ENCODE data around the gene TMEM61.

Gene TMEM61

DNA sequence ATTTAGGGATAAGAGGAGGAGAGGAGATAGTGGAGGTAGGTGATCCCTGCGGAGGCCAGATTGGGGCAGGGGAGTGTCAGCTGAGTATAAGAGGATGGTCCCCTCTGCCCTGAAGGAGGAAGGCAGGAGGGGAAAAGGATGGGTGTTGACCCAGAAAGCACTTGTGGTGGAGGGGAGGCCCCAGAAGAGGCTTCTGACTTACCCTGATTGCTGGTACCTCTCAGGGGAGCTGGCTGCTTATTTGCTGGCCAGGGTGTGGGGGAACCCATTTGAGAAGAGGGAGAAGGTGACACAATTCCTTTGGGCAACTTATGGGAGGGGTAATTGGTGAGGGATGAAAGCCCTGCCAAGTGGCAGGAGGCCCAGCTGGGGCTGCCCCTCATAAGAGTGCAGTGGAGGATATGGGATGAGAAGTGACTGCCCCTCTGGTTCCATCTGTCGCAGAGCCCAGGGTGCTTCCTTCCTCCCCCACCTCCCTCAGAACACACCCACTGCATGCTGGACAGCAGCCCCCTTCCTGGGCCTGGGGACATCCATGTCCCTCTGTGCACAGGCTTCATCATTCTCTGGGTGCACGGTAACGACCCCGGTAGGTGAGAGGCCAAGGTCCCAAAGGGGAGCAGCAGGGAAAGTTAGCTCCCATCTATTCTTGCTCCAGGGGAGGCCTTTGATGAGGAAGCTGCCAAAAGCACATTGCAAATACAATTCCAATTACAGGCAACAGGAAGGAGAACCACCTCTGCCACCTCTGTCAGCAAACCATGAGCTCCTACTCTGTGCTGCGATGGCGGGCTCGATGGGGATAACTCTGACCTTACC is 57.5 kb downstream of the TMEM61 start:
- H2AFZ ChIP-seq (ENCODE audit: low read depth, low read length, severe bottlenecking), result no peak overlapping the region
- H3K9me3 ChIP-seq (ENCODE audit: insufficient read depth, low read length), result no peaks in the 10 kb centered on the region
- no peak overlapping the region for H3K4me2 ChIP-seq (ENCODE audit: low read depth, low read length, poor library complexity, severe bottlenecking)
- no peaks in the 10 kb centered on the region for H3K9me2 ChIP-seq (replicated peaks; ENCODE audit: insufficient read depth, low read length)
- H3K27ac ChIP-seq (ENCODE audit: low read depth, low read length), result no peak overlapping the region
- TF ChIP-seq, protein P1, sequence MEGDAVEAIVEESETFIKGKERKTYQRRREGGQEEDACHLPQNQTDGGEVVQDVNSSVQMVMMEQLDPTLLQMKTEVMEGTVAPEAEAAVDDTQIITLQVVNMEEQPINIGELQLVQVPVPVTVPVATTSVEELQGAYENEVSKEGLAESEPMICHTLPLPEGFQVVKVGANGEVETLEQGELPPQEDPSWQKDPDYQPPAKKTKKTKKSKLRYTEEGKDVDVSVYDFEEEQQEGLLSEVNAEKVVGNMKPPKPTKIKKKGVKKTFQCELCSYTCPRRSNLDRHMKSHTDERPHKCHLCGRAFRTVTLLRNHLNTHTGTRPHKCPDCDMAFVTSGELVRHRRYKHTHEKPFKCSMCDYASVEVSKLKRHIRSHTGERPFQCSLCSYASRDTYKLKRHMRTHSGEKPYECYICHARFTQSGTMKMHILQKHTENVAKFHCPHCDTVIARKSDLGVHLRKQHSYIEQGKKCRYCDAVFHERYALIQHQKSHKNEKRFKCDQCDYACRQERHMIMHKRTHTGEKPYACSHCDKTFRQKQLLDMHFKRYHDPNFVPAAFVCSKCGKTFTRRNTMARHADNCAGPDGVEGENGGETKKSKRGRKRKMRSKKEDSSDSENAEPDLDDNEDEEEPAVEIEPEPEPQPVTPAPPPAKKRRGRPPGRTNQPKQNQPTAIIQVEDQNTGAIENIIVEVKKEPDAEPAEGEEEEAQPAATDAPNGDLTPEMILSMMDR (IDR thresholded peaks at IDR 0.05; ENCODE audit: insufficient read depth, low read length, poor library complexity, severe bottlenecking), result no peak
- no peak for TF ChIP-seq EZH2phosphoT487 (conservative IDR thresholded peaks at IDR 0.05; ENCODE audit: low read length)
- no peaks in the 10 kb centered on the region for H3K79me2 ChIP-seq (ENCODE audit: insufficient read depth, low read length)
- H4K20me1 ChIP-seq (ENCODE audit: low read depth, low read length), result no peaks in the 10 kb centered on the region
- no peaks in the 10 kb centered on the region for H3K36me3 ChIP-seq (ENCODE audit: low read length)
- H3K4me3 ChIP-seq (ENCODE audit: insufficient read depth, low read length, poor library complexity, severe bottlenecking), result no peak overlapping the region
- H3F3A ChIP-seq (ENCODE audit: insufficient read depth), result no peaks in the 10 kb centered on the region
- H3K9ac ChIP-seq (ENCODE audit: low read length), result no peak overlapping the region
- no peaks in the 10 kb centered on the region for H3K27me3 ChIP-seq (ENCODE audit: low read length)

DNA sequence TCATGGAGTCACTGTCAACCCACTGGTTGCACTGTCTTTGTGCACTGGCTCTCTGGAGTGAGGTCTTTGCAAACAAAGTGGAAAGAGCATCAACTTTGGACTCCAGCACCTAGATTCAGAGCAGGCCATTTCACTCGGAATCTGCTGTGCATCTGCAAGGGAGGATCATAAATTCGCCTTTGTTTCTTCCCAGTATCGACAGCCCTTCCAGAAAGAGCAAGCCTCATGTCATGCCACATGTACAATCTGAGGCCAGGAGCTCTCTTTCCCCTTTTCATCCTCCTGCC is 58.1 kb downstream of the TMEM61 start:
- Histone ChIP-seq H3F3A (ENCODE audit: insufficient read depth) (no peaks in the 10 kb centered on the region), H3K27ac (ENCODE audit: low read depth, low read length) (no peak overlapping the region), H3K9me2 (replicated peaks; ENCODE audit: insufficient read depth, low read length) (no peaks in the 10 kb centered on the region), H2AFZ (ENCODE audit: low read depth, low read length, severe bottlenecking) (no peak overlapping the region), H3K4me3 (ENCODE audit: insufficient read depth, low read length, poor library complexity, severe bottlenecking) (no peak overlapping the region), H3K4me2 (ENCODE audit: low read depth, low read length, poor library complexity, severe bottlenecking) (no peak overlapping the region), H4K20me1 (ENCODE audit: low read depth, low read length) (no peaks in the 10 kb centered on the region), H3K36me3 (ENCODE audit: low read length) (no peaks in the 10 kb centered on the region), H3K79me2 (ENCODE audit: insufficient read depth, low read length) (no peaks in the 10 kb centered on the region), H3K27me3 (ENCODE audit: low read length) (no peaks in the 10 kb centered on the region), H3K9ac (ENCODE audit: low read length) (no peak overlapping the region), H3K9me3 (ENCODE audit: insufficient read depth, low read length) (no peaks in the 10 kb centered on the region)
- TF ChIP-seq EZH2phosphoT487 (conservative IDR thresholded peaks at IDR 0.05; ENCODE audit: low read length), result no peak
- TF ChIP-seq, protein P1 (IDR thresholded peaks at IDR 0.05; ENCODE audit: insufficient read depth, low read length, poor library complexity, severe bottlenecking), result no peak

DNA sequence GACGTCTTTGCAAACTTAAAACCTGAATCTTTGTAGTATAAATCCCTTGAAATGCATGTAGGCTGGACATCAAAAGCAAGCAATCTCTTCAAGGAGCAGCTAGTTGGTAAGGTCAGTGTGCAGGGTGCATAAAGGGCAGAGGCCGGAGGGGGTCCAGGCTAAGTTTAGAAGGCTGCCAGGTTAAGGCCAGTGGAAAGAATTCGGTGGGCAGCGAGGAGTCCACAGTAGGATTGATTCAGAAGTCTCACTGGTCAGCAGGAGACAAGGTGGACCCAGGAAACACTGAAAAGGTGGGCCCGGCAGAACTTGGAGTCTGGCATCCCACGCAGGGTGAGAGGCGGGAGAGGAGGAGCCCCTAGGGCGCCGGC is 58.5 kb downstream of the TMEM61 start:
- no peaks in the 10 kb centered on the region for H4K20me1 ChIP-seq (ENCODE audit: low read depth, low read length)
- no peaks in the 10 kb centered on the region for H3K79me2 ChIP-seq (ENCODE audit: insufficient read depth, low read length)
- no peak overlapping the region for H3K4me3 ChIP-seq (ENCODE audit: insufficient read depth, low read length, poor library complexity, severe bottlenecking)
- H3K9me3 ChIP-seq (ENCODE audit: insufficient read depth, low read length), result no peaks in the 10 kb centered on the region
- no peaks in the 10 kb centered on the region for H3K36me3 ChIP-seq (ENCODE audit: low read length)
- no peak for TF ChIP-seq EZH2phosphoT487 (conservative IDR thresholded peaks at IDR 0.05; ENCODE audit: low read length)
- TF ChIP-seq, protein P1 (IDR thresholded peaks at IDR 0.05; ENCODE audit: insufficient read depth, low read length, poor library complexity, severe bottlenecking), result no peak
- H2AFZ ChIP-seq (ENCODE audit: low read depth, low read length, severe bottlenecking), result no peak overlapping the region
- H3K4me2 ChIP-seq (ENCODE audit: low read depth, low read length, poor library complexity, severe bottlenecking), result no peak overlapping the region
- H3K27me3 ChIP-seq (ENCODE audit: low read length), result no peaks in the 10 kb centered on the region
- H3K9me2 ChIP-seq (replicated peaks; ENCODE audit: insufficient read depth, low read length), result no peaks in the 10 kb centered on the region
- H3K9ac ChIP-seq (ENCODE audit: low read length), result no peak overlapping the region
- no peaks in the 10 kb centered on the region for H3F3A ChIP-seq (ENCODE audit: insufficient read depth)
- no peak overlapping the region for H3K27ac ChIP-seq (ENCODE audit: low read depth, low read length)

Data from SU-DHL-6 (cell line).